Fibroblast of the aortic adventitia (primary cell): Measurements from ENCODE around the gene PCGF2. TPM values are rescaled to one million over a fixed set of nuclear protein-coding genes. Genes with fewer than 3 reads are reported as not detected.

Source experiments
- DNase-seq: peaks from one replicate; pipeline ENCODE4 v3.0.0-alpha.2; 2010; ENCODE audit warnings: low read depth
- H3K4me3 ChIP-seq: 2 replicates; pipeline ENCODE4 v1.5.1; 2011; ENCODE audit warnings: low read depth, mild to moderate bottlenecking, control low read depth, low read length, moderate library complexity
- small RNA-seq: library from RNA; depleted of rRNA; stranded (forward); fragments of <200 nt; gene quantifications from one replicate; pipeline ENCODE3, GENCODE V24; 2012
- total RNA-seq: library from RNA; depleted of rRNA; stranded (reverse); fragments of >200 nt; gene quantifications from 2 replicates; pipeline ENCODE4 v1.2.3, GENCODE V29; 2012; ENCODE audit warnings: low replicate concordance
- TF ChIP-seq, protein P1 (sequence below): IDR thresholded peaks from 2 replicates; pipeline ENCODE4 v1.5.1; 2011; ENCODE audit warnings: mild to moderate bottlenecking, low read length, control low read depth, inconsistent platforms; ENCODE audit not compliant: insufficient read depth

The PCGF2 gene
- total RNA-seq, 1 donor = 4.8 TPM

DNA sequence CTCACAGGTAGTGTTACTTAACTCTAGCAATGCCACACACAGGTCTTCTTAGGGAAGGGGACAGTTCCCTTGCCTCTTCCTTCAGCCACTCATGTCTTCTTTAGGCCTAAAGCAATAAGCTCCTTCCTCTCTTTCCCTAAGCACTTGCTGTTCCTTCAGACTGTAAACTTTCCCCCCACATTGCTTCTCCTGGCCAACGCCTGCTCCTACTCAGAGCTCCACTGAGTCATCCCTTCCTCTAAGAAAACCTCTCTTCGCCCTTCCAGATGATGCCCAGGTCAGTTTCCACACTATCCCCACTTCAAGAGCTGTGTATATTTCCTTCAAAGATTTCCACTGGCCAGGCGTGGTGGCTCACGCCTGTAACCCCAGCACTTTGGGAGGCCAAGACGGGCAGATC, 60.9 kb downstream of the PCGF2 start:
- TF ChIP-seq, protein P1, sequence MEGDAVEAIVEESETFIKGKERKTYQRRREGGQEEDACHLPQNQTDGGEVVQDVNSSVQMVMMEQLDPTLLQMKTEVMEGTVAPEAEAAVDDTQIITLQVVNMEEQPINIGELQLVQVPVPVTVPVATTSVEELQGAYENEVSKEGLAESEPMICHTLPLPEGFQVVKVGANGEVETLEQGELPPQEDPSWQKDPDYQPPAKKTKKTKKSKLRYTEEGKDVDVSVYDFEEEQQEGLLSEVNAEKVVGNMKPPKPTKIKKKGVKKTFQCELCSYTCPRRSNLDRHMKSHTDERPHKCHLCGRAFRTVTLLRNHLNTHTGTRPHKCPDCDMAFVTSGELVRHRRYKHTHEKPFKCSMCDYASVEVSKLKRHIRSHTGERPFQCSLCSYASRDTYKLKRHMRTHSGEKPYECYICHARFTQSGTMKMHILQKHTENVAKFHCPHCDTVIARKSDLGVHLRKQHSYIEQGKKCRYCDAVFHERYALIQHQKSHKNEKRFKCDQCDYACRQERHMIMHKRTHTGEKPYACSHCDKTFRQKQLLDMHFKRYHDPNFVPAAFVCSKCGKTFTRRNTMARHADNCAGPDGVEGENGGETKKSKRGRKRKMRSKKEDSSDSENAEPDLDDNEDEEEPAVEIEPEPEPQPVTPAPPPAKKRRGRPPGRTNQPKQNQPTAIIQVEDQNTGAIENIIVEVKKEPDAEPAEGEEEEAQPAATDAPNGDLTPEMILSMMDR = no peak
- DNase-seq = peak; percentile 47
- H3K4me3 ChIP-seq = no peak overlapping the region

DNA sequence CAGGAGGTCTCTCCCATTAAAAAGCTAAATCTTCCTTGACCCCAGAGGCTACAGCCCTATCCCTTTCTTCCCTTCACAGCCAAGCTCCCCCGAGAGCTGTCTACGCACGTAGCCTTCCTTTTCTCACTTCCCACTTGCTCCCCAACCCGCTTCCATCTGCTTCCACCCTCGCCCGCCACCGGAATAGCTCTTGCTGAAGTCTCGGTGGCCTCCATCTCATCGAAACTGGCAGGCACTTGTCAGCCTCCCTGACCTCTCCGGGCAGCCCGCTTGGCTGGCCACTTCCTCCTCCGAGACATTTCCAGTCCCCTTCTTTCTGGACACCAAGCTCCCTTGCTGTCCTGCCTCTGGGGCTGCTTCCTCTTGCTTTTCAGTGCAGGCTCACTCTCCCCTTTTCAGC, 62.6 kb downstream of the PCGF2 start:
- no peak for DNase-seq
- H3K4me3 ChIP-seq = no peak overlapping the region
- TF ChIP-seq, protein P1 = no peak

Small RNAs within 50 kb of the gene (small RNA-seq; reads per million reads assigned to genes)
- gene MIR4726 (not detected), gene MIR4734 (not detected), gene RNA5SP440 (0.25 reads per million), gene RNU6-866P (not detected)

Other genes starting within 250 kb of the PCGF2 start
- not detected in 2 replicates for gene SRCIN1, start 142.4 kb downstream of the PCGF2 start, total RNA-seq
- gene EPOP, start 73.4 kb downstream of the PCGF2 start, total RNA-seq = 0.99 and 5.0 TPM in 2 replicates
- gene MLLT6, start 43.1 kb downstream of the PCGF2 start, total RNA-seq = 19.1 and 38.7 TPM in 2 replicates
- gene CISD3, start 18.0 kb downstream of the PCGF2 start, total RNA-seq = 3.4 and 6.5 TPM in 2 replicates
- gene PSMB3, start 4.4 kb upstream of the PCGF2 start, total RNA-seq = 78.7 and 293 TPM in 2 replicates
- 25.2 and 56.8 TPM in 2 replicates for gene PIP4K2B, start 51.2 kb upstream of the PCGF2 start, total RNA-seq
- gene CWC25, start 77.0 kb upstream of the PCGF2 start, total RNA-seq = 10.4 and 27.8 TPM in 2 replicates
- 638 and 2,401 TPM in 2 replicates for gene RPL23, start 105.4 kb upstream of the PCGF2 start, total RNA-seq
- 65.6 and 174 TPM in 2 replicates for gene LASP1, start 121.7 kb upstream of the PCGF2 start, total RNA-seq
- under 0.01 TPM in 1 of 2 replicates, not detected in the other for gene FBXO47, start 219.1 kb upstream of the PCGF2 start, total RNA-seq